B cell (primary cell): ENCODE data around the gene GGNBP2. TPM values are rescaled to one million over a fixed set of nuclear protein-coding genes. Genes with fewer than 3 reads are reported as not detected.

Experiments used
- ATAC-seq: fragments of 200-7000 bp; cut with Tn5 transposase; one replicate; pipeline ENCODE4 v1.10.0; 2021; ENCODE audit warnings: low read depth, mild to moderate bottlenecking, moderate number of reproducible peaks, moderate library complexity
- CTCF ChIA-PET: fragments of 350-600 bp; sonication (Branson Sonifier 250); formaldehyde crosslinking; loops from one replicate; lab custom pipeline; 2021; ENCODE audit warnings: antibody characterized with exemption, inconsistent platforms; lab: Charles Lee
- POLR2A ChIA-PET: fragments of 350-600 bp; sonication (Branson Sonifier 250); formaldehyde crosslinking; loops from one replicate; lab custom pipeline; 2021; ENCODE audit warnings: antibody characterized with exemption; lab: Charles Lee
- DNase-seq: peaks from one replicate; pipeline ENCODE4 v3.0.0; 2013
- H2AFZ ChIP-seq: 2 replicates; pipeline ENCODE4 v1.6.1; 2012; ENCODE audit warnings: mild to moderate bottlenecking, low read depth, low read length; ENCODE audit not compliant: insufficient read depth, poor library complexity, severe bottlenecking
- H3K27ac ChIP-seq, 2 donors: 1 replicate in 1 of 2; 2 replicates in 1 of 2; pipeline ENCODE4 v1.5.1; 2012 to 2013; ENCODE audit warnings: low read length in 2 of 2, mild to moderate bottlenecking in 2 of 2, moderate library complexity in 1 of 2
- H3K27me3 ChIP-seq, 4 experiments: fragments of 200-600 bp in 1 of 4; sonication (generic) in 1 of 4; replicated peaks in 1 of 4; 1 replicate in 2 of 4; 2 replicates in 2 of 4; pipeline versions ENCODE4 v1.6.1 to v1.7.0; 2013 to 2016; ENCODE audit warnings: low read length in 3 of 4, mild to moderate bottlenecking in 2 of 4, mixed read lengths in 1 of 4, moderate library complexity in 1 of 4; ENCODE audit not compliant: insufficient read depth in 4 of 4, control insufficient read depth in 3 of 4; ENCODE audit errors: control extremely low read depth in 1 of 4
- H3K36me3 ChIP-seq, 2 experiments: replicated peaks in 1 of 2; 1 replicate in 1 of 2; 2 replicates in 1 of 2; pipeline versions ENCODE4 v1.6.1 to v1.7.1; 2013; ENCODE audit warnings: low read length in 1 of 2; ENCODE audit not compliant: insufficient read depth in 2 of 2, control insufficient read depth in 1 of 2; ENCODE audit errors: control extremely low read depth in 1 of 2, extremely low read depth in 1 of 2
- H3K4me1 ChIP-seq, 2 donors: fragments of 200-600 bp in 1 of 2; sonication (generic) in 1 of 2; 1 replicate in 1 of 2; 2 replicates in 1 of 2; pipeline versions ENCODE4 v1.5.1 to v1.6.1; 2013 to 2017; ENCODE audit warnings: low read length in 2 of 2; ENCODE audit not compliant: control insufficient read depth in 2 of 2, insufficient read depth in 2 of 2
- H3K4me2 ChIP-seq: replicated peaks from 2 replicates; pipeline ENCODE3; 2012; ENCODE audit warnings: mild to moderate bottlenecking, low read depth, low read length; ENCODE audit not compliant: poor library complexity, severe bottlenecking
- H3K4me3 ChIP-seq, 5 experiments: fragments of 200-600 bp in 1 of 5; sonication (generic) in 1 of 5; 1 replicate in 3 of 5; 2 replicates in 2 of 5; pipeline versions ENCODE4 v1.5.1 to v1.7.0; 2011 to 2016; ENCODE audit warnings: low read length in 4 of 5, mild to moderate bottlenecking in 4 of 5, low read depth in 2 of 5, control low read depth in 1 of 5, moderate library complexity in 1 of 5; ENCODE audit not compliant: insufficient read depth in 1 of 5; ENCODE audit errors: control extremely low read depth in 1 of 5, extremely low read depth in 1 of 5
- H3K79me2 ChIP-seq: fragments of 200-600 bp; sonication (generic); one replicate; pipeline ENCODE4 v1.6.0; 2016; ENCODE audit warnings: low read length; ENCODE audit not compliant: control insufficient read depth, insufficient read depth
- H3K9ac ChIP-seq: fragments of 200-600 bp; sonication (generic); 2 replicates; pipeline ENCODE4 v1.6.1; 2017; ENCODE audit warnings: mild to moderate bottlenecking, low read length, moderate library complexity
- H3K9me3 ChIP-seq, 3 donors: one replicate each; pipeline versions ENCODE4 v1.6.1 to v1.7.1; 2013; ENCODE audit warnings: low read length in 2 of 3; ENCODE audit not compliant: control insufficient read depth in 2 of 3, insufficient read depth in 1 of 3; ENCODE audit errors: control extremely low read depth in 1 of 3
- H4K20me1 ChIP-seq: 2 replicates; pipeline ENCODE4 v1.6.0; 2012; ENCODE audit warnings: mild to moderate bottlenecking, low read length; ENCODE audit not compliant: insufficient read depth, control insufficient read depth, poor library complexity, severe bottlenecking
- H3K27ac Mint-ChIP-seq: one replicate; pipeline ENCODE4 v1.8.0; 2021; ENCODE audit warnings: mixed read lengths
- H3K27me3 Mint-ChIP-seq: one replicate; pipeline ENCODE4 v1.8.0; 2021; ENCODE audit warnings: mixed read lengths
- H3K4me1 Mint-ChIP-seq: one replicate; pipeline ENCODE4 v1.8.0; 2021; ENCODE audit warnings: mixed read lengths
- H3K4me3 Mint-ChIP-seq: one replicate; pipeline ENCODE4 v1.8.0; 2021; ENCODE audit warnings: mixed read lengths
- H3K9me3 Mint-ChIP-seq: one replicate; pipeline ENCODE4 v1.8.0; 2022; ENCODE audit warnings: mixed read lengths; ENCODE audit not compliant: insufficient read depth
- EZH2 ChIP-seq: IDR thresholded peaks from 2 replicates; pipeline ENCODE4 v1.6.1; 2012; ENCODE audit warnings: borderline replicate concordance, low read depth, mild to moderate bottlenecking, moderate library complexity, low read length; ENCODE audit not compliant: insufficient read depth, poor library complexity, severe bottlenecking
- WGBS: methylation state at CpG from one replicate; pipeline ENCODE4 v1.1.5; 2013; ENCODE audit warnings: missing lambda C conversion rate; ENCODE audit not compliant: insufficient coverage; 5-methylcytosine and 5-hydroxymethylcytosine counted together
- intact Hi-C: fragments of 100-400 bp; cut with micrococcal nuclease; formaldehyde crosslinking; loops from one replicate; pipeline ENCODE4 v1.10.0; 2022
- polyA plus RNA-seq: library from polyadenylated mRNA; depleted of rRNA; stranded (reverse); fragments of >200 nt; gene quantifications from 2 replicates; pipeline ENCODE4 v1.2.3, GENCODE V29; 2012
- total RNA-seq, 2 donors: library from RNA; stranded (reverse); fragments of 120-200 nt in 1 of 2; gene quantifications; 1 replicate in 1 of 2; 2 replicates in 1 of 2; pipeline versions ENCODE4 v1.2.3 to v1.2.4, GENCODE V29; 2013 to 2022
- TF ChIP-seq, protein P1 (sequence below): fragments of 200-600 bp; IDR thresholded peaks from one replicate; pipeline ENCODE4 v1.8.0; 2022; ENCODE audit warnings: antibody characterized with exemption, mild to moderate bottlenecking

Gene GGNBP2
- total and polyA plus RNA-seq, 2 donors (not counting 1 experiment from before 2014, with no cell fraction given): 107 to 137 TPM

DNA sequence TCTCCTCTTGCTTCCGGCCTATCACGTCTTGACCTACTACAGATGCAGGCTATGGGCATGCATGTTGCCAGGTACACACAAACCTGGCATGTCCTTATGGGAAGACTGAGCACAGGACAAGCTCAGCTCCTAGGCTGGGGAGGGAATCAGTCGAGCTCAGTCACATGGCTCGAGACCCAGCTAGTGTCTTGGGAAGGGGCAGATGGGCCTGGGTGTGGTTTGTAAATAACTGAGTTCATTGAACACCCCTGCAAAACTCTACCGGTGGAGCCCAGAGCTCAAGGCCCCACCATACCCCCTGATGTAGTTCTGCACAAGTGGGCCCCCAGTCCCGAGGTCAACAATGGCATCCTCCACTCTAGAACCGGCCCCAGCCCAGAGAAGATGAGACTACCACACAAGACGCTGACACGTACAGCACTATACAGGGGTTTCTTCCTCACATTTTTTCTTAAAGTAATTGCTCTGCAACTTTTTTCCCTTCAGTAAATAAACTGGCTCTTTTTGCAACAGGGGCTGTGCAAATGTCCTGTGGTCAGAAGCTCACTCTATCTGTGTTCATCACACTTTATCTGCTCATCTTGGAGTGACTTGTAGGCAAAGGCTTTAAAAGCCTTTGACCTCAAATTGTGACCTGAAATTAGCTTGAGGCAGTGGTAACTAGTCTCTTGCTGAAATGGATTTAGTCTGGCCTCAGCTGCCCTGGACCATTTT lies 35.3 kb upstream of the GGNBP2 start:
- Histone ChIP-seq H3K79me2 (no peaks in the 10 kb centered on the region), H3K9me3 (no peaks in the 10 kb centered on the region), H4K20me1 (no peaks in the 10 kb centered on the region), H3K4me1 (no peaks in the 10 kb centered on the region), H3K27me3 (no peaks in the 10 kb centered on the region), H3K36me3 (peaks cover 0 to 29% of the 10 kb centered on the region in 2 experiments), H2AFZ (no peak overlapping the region), H3K4me3 (no peak overlapping the region), H3K27ac (no peak overlapping the region), H3K4me2 (no peak overlapping the region), H3K9ac (no peak overlapping the region)
- no peak for DNase-seq
- Mint-ChIP-seq H3K9me3 (no peaks in the 10 kb centered on the region), H3K4me3 (no peak overlapping the region), H3K27ac (no peak overlapping the region), H3K27me3 (no peaks in the 10 kb centered on the region), H3K4me1 (no peaks in the 10 kb centered on the region)
- ChIA-PET POLR2A (no interaction called here), CTCF (no interaction called here)
- no peak for ATAC-seq
- TF ChIP-seq, protein P1, sequence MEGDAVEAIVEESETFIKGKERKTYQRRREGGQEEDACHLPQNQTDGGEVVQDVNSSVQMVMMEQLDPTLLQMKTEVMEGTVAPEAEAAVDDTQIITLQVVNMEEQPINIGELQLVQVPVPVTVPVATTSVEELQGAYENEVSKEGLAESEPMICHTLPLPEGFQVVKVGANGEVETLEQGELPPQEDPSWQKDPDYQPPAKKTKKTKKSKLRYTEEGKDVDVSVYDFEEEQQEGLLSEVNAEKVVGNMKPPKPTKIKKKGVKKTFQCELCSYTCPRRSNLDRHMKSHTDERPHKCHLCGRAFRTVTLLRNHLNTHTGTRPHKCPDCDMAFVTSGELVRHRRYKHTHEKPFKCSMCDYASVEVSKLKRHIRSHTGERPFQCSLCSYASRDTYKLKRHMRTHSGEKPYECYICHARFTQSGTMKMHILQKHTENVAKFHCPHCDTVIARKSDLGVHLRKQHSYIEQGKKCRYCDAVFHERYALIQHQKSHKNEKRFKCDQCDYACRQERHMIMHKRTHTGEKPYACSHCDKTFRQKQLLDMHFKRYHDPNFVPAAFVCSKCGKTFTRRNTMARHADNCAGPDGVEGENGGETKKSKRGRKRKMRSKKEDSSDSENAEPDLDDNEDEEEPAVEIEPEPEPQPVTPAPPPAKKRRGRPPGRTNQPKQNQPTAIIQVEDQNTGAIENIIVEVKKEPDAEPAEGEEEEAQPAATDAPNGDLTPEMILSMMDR: no peak
- no peak for TF ChIP-seq EZH2
- intact Hi-C loops: no loop called here
- 98% methylated on average over 6 of the region's 9 CpGs for WGBS

DNA sequence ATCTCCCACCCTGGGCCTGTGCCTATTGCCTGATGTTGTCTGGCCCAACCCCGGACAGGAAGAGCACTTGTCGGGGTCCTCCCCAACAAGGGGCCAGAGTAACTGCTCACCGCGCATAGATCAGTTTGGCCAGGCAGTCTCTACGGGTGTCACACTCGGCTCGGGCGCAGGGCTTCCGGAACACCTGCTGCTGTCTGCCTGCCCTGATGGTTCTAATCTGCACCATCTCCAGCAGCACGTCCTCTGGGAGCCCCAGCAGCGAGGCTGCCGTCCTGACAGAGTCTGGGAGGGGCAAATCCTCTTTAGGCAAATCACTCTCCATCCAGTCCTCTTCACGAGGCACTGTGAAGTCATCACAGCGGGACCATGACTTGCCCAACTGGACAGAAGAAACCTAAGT lies 34.1 kb upstream of the GGNBP2 start:
- Histone ChIP-seq H3K4me2 (no peak overlapping the region), H3K4me1 (no peaks in the 10 kb centered on the region), H3K27me3 (no peaks in the 10 kb centered on the region), H3K27ac (no peak overlapping the region), H3K9me3 (no peaks in the 10 kb centered on the region), H3K4me3 (no peak overlapping the region), H2AFZ (no peak overlapping the region), H3K79me2 (no peaks in the 10 kb centered on the region), H3K9ac (no peak overlapping the region), H3K36me3 (peaks cover 0 to 24% of the 10 kb centered on the region in 2 experiments), H4K20me1 (no peaks in the 10 kb centered on the region)
- no peak for TF ChIP-seq EZH2
- TF ChIP-seq, protein P1: no peak
- 93% methylated on average over 14 of the region's 14 CpGs for WGBS
- Mint-ChIP-seq H3K4me3 (no peak overlapping the region), H3K4me1 (no peaks in the 10 kb centered on the region), H3K27me3 (no peaks in the 10 kb centered on the region), H3K9me3 (no peaks in the 10 kb centered on the region), H3K27ac (no peak overlapping the region)
- intact Hi-C loops: no loop called here
- CTCF ChIA-PET: no interaction called here
- POLR2A ChIA-PET: no interaction called here
- DNase-seq (no peak), ATAC-seq (no peak)
